Measurements from ENCODE around the gene MSI2. TPM values are rescaled to one million over a fixed set of nuclear protein-coding genes. Genes with fewer than 3 reads are reported as not detected.

MSI2 gene
- total RNA-seq, 1 donor from 2014 or later: 33.8 TPM

DNA sequence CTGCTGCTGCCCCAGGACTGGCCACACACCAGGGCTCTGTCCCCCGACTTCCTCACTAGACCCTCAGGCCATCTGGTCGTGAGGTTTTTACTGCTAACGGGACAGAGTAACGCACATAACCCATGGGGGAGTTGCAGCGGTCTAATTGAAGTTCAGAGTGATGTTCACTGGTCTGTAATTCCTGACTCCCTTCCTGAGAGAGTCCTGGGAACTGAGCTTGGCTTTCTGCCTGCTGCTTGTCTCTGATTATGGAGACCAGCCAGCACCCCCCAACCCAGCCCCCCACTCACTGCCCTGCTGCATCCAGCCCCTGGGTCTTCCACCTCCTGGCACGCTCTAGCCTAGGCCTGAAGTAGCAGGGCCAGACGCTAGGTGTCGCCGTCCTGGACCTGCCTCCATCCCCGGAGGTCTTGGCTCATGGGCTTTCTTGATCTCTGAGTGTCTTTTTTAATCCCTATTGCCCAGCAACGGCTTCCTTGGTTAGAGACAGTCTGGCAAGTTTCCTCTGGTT is 295.8 kb downstream of the MSI2 start:
- no peak for DNase-seq (ENCODE audit: low read depth)
- TF ChIP-seq CTCF (IDR thresholded peaks at IDR 0.05; ENCODE audit: insufficient read depth, low read length, poor library complexity, severe bottlenecking): peak; percentile 85
- H3K36me3 ChIP-seq (ENCODE audit: control insufficient read depth, insufficient read depth, low read length): no peaks in the 10 kb centered on the region
- H3K27me3 ChIP-seq (ENCODE audit: control insufficient read depth, insufficient read depth, low read length): no peaks in the 10 kb centered on the region
- no peak overlapping the region for H3K4me3 ChIP-seq (ENCODE audit: low read depth, low read length)

DNA sequence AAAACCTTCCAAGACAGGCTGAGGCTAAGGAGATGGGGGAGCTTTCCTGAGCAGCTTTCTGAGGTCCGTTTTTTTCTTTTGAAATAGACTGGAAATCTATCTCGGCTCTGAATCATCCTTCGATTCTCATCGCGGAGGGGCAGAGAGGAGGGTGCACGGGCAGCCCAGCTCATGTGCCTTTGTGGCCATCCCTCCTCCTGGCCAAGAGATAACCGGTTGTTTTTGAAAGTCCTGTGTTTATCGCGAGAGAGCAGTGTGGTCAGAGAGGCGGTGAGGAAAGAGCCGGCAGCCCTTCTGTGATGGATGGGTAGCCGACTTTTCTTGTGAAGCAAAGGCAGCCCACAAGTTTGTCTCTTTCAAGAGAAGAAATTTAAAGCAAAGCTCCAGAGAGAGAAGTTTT is 297.2 kb downstream of the MSI2 start:
- no peak for TF ChIP-seq CTCF (IDR thresholded peaks at IDR 0.05; ENCODE audit: insufficient read depth, low read length, poor library complexity, severe bottlenecking)
- Histone ChIP-seq H3K36me3 (ENCODE audit: control insufficient read depth, insufficient read depth, low read length) (no peaks in the 10 kb centered on the region), H3K27me3 (ENCODE audit: control insufficient read depth, insufficient read depth, low read length) (no peaks in the 10 kb centered on the region), H3K4me3 (ENCODE audit: low read depth, low read length) (no peak overlapping the region)
- peak; percentile 44 for DNase-seq (ENCODE audit: low read depth)

DNA sequence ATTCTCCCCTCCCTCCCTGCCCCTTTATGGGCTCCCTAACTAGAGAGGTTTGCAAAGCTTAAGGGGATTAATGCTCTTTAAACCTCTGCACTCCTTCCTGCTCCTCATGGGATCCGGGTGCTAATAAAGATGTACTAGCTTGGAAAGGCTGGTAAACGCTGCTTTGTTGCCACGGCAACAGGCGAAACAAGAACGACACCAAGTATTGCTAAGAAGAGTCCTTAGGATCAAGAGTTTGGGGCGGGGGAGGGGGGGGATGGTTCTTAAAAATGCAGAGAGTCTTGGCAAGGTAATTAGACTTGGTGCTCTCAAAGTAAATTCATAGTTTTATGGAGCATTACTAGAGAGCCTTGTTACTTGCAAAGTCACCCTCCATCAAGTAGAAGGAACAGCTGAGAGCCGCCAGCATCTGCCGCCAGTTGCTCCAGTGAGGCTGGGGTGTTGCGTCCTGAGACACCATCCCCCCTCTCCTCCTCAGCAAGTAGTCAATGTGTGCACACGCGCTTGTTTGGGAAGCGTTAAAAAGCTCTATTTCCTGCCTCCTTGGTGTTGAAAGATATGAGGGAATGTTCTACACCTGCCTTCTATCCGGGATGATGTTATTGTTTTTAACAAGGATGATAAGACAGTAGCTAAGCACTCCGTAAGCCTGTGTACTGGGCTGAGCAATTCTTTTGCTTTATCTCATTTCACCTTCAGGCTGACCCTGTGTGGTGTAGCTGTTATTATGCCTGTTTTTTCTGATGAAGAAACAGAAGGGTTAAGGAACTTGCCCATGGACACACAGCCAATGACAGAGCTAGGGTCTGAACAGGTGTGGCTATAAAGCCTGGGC is 297.9 kb downstream of the MSI2 start:
- Histone ChIP-seq H3K27me3 (ENCODE audit: control insufficient read depth, insufficient read depth, low read length) (no peaks in the 10 kb centered on the region), H3K36me3 (ENCODE audit: control insufficient read depth, insufficient read depth, low read length) (no peaks in the 10 kb centered on the region), H3K4me3 (ENCODE audit: low read depth, low read length) (no peak overlapping the region)
- no peak for TF ChIP-seq CTCF (IDR thresholded peaks at IDR 0.05; ENCODE audit: insufficient read depth, low read length, poor library complexity, severe bottlenecking)
- no peak for DNase-seq (ENCODE audit: low read depth)

GRCh38 chr17:57554826-57555635 is 298.7 kb downstream of the MSI2 start:
- no peak for TF ChIP-seq CTCF (IDR thresholded peaks at IDR 0.05; ENCODE audit: insufficient read depth, low read length, poor library complexity, severe bottlenecking)
- Histone ChIP-seq H3K36me3 (ENCODE audit: control insufficient read depth, insufficient read depth, low read length) (no peaks in the 10 kb centered on the region), H3K27me3 (ENCODE audit: control insufficient read depth, insufficient read depth, low read length) (no peaks in the 10 kb centered on the region), H3K4me3 (ENCODE audit: low read depth, low read length) (no peak overlapping the region)
- no peak for DNase-seq (ENCODE audit: low read depth)

DNA sequence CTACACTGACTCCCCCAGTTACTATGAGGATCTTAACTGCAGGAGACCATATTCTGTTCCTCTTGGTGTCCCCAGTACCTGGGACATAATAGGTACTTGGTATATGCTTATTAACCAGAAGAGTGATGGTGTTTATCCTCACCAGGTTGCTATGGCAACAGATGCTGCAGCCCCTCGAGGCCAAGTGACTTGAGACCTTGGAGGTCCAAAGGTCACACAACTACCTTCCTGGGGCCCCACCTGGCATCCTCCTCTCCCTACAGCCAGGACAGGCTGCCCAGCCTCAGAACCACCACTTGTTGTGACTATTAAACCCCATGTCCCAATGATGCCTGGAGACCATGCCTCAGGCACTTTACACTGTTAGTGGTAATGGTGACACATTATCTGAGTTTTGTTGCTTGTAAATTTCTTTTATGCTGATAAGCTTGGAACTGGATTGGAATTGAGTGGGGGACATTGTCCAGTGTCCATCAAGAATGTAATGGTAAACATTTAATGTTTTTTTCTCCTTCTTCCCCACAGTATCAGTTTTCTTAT is 299.4 kb downstream of the MSI2 start:
- TF ChIP-seq CTCF (IDR thresholded peaks at IDR 0.05; ENCODE audit: insufficient read depth, low read length, poor library complexity, severe bottlenecking): no peak
- Histone ChIP-seq H3K4me3 (ENCODE audit: low read depth, low read length) (no peak overlapping the region), H3K36me3 (ENCODE audit: control insufficient read depth, insufficient read depth, low read length) (no peaks in the 10 kb centered on the region), H3K27me3 (ENCODE audit: control insufficient read depth, insufficient read depth, low read length) (no peaks in the 10 kb centered on the region)
- DNase-seq (ENCODE audit: low read depth): no peak
